ENCODE data around the gene CARD11.
A peak's percentile ranks its signal among the peaks of the same experiment; 100 is the strongest.

CARD11 gene

GRCh38 chr7:2905027-2905426, 138.6 kb downstream of the CARD11 start:
- DNase-seq = no peak

DNA sequence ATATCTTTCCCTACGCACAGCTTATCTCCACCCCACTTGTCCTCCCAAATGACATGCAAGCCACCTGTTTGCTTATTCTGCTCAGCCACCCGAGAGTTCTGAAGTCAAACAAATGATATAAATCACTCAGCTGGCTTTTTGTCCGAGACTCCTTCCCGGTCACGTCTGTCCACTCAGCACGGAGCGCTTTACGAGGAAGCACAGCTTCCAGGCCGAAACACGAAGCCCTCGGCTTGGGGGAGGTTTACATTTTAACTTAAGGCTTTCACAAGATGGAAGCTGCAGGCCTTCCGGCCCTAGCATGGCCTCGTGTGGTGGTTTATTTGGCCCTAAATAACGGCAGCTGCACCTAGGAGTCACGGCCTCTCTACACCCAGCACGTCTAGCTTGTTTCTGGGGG, 139.5 kb downstream of the CARD11 start:
- no peak for DNase-seq

DNA sequence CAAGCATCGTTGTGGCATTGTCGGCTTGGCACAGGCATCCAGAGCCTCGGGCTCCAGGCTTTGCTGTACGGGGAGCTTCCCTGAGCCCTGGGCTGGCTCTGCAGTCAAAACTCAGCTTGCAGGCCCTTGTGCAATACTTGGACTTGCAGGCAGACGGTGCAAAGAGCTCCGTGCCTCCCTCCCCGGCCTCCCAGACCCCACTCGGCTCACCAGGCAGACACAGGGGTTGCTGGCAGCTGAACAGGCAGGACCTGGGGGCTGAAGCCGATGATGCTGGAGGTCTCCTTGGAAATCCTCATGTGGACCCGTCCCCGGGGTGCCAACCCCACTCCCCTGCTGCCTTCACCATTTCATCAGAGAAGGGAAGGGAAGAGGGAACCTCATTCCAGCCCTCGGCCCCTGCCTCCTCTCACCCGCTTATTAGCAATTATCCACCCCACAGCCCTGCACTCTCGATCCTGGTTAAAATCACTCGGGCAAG, 139.9 kb downstream of the CARD11 start:
- no peak for DNase-seq

DNA sequence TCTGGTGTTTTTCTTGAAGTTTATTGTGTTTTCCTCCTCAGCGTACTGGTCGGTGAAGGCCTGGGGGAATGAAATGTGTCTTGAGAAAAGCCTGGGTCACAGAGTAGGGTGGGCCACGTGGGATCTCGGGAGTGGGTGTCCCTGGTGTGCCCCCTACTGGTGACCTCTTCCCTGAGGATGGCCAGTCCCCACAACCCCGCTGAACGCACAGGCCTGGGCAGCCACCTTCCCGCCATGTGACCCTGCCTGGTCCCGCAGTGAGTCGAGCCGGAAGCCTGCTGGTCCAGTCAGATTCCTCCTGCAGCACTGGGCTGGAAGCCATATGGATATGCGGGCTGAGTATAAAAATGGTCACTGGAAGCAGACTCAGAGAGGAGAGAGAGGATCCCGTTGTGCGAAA, 146.6 kb downstream of the CARD11 start:
- DNase-seq = no peak

DNA sequence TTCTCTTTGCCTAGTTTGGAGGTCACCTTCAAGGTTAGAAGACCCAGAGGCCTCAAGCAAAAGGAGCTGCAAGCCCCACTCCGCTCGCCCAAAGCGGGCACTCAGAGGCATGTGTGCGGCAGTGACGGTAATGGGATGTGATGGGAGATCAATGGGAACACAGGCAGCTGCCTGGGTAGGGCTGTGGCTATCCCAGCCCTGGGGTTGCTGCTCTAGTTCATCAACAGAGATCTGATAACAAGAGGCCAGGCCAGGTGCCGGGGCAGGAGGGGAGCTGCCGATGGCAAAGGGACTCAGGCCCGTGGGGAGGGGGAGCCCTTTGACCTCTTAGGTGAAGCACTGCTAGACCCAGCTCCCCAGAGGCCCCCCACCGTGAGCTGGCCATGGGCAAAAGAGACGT, 147.5 kb downstream of the CARD11 start:
- no peak for DNase-seq

DNA sequence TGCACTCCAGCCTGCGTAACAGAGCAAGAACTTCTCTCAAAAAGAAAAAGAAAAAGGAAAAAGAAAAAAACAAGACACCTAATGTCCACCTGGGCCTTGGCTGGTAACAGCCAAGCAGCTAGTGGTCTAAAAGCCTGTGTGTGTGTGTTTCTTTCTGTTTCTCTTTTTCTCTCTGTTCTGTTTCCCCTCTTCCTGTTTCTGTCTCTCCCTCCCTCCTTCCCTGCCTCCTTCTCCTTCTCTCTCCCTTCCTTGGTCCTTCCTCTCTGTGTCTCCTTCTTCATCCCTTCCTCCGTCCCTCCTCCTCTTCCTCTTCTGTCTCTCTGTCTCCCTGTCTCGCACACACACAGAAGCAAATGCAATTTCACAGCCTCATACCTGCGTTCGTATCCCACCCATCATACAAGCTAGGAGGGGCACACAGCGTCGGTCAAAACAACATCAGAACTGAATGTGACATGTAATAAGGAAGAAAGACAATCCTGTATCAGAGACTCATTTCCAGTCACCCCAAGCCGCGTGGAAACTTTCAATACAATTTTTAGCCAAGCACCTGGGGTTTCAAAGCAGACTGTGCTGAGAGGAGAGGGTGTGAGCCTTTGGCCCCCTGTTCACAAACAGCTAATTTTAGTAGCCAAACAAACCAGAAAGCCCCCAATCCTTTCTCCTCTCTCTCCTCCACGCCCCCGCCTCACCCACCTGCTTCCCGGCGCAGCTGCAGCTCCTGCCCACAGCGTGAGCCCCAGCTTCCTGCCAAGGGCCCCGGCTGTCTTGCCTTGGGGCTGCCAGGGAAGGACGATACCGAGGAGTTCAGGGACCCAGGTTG, 149.3 kb downstream of the CARD11 start:
- DNase-seq = peak; percentile 13 to 51 (median 28)

DNA sequence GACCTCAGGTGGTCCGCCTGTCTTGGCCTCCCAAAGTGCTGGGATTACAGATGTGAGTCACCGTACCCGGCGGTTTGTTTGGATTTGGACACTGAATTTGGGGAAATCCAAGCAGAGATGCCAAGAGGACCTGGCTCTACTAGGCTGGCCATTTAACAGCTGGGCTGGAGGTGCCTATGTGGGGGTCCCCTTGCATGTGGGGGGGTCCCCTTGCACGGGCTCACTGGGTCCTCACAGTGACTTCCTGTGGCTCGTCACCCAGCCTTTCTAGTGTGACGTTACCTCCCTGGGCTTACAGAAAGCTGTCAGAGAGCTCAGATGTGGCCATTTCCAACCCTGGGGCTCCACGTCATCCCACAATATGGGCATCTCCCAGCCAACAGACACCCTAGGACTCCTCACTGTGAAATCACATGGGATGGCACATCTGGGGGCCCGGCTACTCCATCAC, 150.2 kb downstream of the CARD11 start:
- DNase-seq = no peak

DNA sequence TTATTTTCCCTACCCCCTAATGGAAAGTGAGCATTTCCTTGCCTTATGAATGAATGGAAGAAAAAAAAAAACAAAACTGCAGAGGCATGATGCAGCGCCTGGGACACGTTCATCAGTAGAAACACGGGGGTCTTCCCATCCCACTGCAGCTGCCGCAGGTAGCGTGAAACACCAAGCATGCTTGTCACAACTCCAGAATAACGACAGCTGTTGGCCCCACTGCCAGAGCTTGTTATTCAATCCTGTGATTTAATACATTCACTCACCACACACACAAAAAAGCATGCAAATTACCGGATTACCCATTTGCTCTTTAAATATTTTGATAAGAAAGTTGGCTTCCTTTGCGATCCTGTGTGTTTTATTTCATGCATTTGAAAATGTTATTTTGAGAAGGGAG, 151.1 kb downstream of the CARD11 start:
- no peak for DNase-seq

DNA sequence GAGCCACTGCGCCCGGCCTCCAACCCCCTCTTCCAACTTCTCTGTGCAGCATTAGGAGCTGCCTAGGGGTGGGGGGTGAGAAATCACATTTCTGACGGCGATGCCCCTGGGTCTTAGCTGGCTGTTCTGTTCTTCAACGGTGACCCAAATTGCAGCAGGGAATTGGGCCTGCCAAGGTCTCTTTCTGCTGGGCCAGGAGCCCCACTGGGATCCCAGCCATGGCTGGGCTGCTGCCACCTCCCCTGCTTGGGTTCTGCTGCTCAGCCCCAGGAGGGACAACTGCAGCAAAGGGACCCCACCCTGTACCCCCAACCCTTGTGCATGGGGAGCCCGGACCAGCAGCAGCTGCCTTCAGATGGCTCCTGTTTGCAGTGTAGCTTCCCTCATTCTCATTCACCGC, 155.9 kb downstream of the CARD11 start:
- no peak for DNase-seq

DNA sequence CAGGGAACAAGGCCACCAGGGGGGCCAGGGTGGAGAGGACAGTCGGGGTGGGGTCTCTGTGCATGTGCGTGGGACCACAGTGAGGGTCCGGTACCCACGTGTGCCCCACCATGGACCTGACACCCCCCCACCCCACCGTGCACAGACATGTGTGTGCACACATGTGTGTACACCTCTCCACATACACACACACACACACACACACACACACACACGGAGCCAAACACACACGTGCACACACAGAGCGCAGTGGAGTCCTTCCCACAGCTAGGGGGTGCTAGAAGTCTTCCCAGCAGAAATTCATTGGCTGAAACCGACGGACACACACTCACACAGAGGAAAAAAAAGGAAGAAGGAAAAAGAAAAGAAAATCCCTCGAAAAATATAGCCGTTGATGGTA, 156.8 kb downstream of the CARD11 start:
- peak; percentile 80 to 90 (median 84) for DNase-seq

- DNase-seq = no peak
These were observed 157.3 kb downstream of the CARD11 start for GRCh38 chr7:2886391-2886790.

GRCh38 chr7:2884161-2884560, 159.5 kb downstream of the CARD11 start:
- DNase-seq = no peak

DNA sequence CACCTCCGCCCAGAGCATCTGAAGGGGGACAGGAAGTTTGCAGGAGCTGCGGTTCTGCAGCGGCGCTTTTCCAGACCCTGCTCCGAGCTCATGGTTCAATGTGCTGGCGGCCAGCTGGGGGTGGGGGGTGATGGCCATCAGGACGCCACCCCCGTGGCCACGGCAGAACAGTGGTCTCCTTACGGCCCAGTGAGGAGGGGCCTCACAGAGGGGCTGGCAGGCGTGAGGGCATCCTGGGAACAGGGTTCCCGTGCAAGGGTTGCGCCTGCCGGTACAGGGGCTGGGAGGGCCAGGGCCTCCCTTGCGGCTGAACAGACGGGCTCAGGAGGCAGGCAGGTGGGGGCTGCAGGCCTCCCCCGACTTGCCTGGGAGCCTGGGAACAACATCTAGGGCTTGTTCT, 160.6 kb downstream of the CARD11 start:
- DNase-seq = no peak

GRCh38 chr7:2882111-2882510, 161.6 kb downstream of the CARD11 start:
- no peak for DNase-seq

GRCh38 chr7:2880874-2881533, 162.7 kb downstream of the CARD11 start:
- DNase-seq = no peak

- no peak for DNase-seq
These were observed 163.6 kb downstream of the CARD11 start for GRCh38 chr7:2880051-2880450.

DNA sequence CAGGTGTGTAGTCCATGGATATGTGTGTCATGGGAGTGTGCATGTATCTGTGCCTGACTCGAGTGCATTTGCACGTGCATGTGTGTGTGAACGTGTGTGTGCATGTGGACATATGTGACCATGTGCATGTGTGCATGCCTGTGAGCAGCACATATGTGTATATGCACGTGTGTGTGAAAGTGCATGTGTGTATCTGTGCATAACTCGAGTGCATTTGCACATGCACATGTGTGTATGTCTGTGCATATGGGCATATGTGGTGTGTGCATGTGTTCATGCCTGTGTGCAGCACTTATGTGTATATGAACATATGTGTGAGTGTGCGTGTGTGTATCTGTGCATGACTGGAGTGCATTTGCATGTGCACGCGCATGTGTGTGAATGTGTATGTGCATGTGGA, 164.3 kb downstream of the CARD11 start:
- DNase-seq = no peak

DNA sequence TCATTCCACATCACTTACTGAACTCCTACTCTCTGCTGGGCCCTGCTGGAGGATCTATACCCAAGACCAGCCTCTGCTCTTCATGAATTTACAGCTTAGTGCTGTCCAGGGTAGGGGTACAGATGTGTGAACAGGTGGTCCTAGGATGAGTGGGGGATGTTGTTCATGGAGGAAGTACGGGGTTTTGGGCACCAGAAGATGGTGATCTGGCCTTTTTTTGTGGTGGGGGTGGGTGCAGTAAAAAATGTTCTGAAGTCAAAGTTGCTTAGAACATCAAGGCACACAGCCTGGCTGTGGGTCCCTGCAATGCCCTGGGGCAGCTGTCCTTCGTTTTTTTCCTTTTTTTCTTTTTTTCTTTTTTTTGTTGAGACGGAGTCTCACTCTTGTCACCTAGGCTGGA, 165.4 kb downstream of the CARD11 start:
- DNase-seq = no peak

DNA sequence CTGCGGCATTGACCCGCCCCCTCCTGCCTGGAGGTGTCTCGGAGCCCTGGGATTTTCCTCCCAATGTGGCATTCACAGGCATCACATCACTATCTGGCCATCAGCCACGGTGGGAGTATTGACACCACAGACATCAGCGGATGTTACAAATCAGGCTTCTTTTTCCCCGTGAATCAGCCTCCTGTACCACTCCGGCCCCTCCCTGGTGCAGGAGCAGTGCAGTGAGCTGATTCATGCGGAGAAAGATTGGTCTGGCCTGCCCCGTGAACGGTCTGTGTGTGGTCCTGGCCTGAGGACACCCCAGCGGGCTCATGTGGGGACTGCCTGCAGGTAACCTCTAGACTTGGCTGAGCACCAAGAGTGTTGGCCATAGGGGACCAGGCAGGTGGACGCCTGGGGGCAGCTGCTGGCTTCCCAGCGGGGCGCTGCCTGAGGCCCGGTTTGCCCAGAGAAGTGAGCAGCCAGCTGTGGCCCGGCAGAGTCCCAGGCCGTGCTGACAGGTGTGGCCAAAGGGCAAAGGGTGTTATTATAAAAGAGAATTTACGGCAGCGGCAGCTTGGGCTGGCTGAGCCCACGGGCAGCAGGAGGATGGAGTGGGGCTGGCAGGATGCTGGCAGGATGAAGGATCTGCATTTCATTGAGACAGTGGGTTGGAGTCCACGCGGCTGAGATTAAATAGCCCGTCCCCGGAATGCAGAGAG, 167.5 kb downstream of the CARD11 start:
- no peak for DNase-seq

DNA sequence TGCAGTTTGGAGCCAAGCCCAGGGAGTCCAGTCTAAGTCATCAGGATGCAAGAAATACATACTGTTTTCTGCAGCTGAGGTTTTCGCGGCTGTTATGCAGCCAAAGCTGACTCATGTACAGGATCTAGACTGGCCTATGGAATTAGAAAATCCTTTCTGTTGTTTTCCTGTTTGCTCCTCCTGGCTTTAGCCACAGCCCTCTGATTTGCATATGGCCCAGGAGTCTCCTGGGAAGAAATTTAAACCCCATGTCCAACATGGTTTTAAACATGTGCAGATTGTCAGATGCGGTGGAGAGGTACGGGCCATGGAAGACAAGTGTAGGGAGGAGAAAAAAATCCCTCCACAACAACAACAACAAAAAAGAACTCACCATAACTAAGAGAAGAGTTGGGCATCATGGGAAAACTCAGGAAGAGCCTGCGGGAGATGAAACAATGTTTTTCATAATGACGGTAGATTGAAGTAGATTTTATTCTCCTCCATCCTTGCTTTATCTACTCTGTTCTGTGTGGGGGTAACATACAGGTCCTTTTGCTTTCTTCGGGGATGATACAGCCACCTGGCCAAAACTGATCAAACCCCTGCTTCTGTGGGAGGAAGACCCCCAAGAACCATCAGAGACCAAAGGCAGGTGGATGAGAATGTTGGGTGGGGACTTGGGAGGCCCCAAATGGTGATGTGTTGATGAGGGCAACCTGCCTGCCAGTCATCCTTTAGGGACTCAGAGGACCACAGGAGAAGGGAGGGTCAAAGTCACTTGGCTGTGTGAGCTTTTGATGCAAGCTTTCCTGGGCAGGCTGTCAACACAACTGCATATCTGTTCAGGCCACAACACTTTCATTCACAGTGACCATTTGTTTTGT, 169.7 kb downstream of the CARD11 start:
- DNase-seq = peak; percentile 9 to 53 (median 29)

DNA sequence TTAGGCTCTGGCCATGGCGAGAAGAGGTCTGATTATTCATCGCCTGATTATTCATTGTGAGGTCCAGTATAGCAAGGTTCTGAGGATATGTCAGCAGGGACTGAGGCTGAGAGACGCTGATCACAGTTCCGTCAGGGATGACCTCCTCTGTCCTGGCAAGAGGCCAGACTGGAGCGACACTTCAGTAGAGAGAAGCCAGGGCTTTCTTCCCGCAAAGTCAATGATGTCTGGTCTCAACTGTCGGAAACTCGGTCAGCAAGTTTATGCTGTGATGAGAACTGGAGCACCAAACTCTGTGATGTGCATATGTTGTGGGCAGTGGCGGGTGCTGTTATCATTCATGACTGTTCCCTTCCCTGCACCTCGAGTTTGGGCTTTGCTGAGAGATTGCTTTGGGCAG, 170.5 kb downstream of the CARD11 start:
- peak; percentile 21 to 52 (median 24) for DNase-seq

DNA sequence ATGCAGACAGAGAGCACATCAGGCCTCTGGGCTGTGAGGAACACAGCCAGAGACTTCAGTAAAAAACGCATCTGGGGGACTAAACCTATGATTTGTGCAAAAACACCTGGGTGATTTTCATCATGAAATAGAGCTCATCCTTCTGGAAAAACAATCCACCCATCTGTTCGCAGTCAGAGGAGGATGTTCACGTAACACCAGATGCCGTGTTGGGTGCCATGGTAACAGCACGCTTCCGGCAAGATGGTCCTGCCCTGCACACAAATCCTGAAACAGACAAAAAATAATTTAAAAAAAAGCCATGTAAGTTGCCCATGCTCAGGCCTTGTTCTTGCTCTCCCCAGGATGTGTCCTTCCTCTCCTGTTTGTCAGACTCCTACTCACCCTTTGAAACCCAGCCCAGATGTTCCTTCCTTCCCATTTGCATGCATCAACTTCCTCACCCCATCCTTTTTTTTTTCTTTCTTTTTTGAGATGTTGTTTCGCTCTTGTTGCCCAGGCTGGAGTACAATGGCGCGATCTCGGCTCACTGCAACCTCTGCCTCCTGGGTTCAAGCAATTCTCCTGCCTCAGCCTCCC, 171.3 kb downstream of the CARD11 start:
- DNase-seq = no peak
